Measurements from ENCODE around the gene USH1G. TPM values are rescaled to one million over a fixed set of nuclear protein-coding genes. Genes with fewer than 3 reads are reported as not detected.

The USH1G gene
- polyA plus RNA-seq, 3 donors, result not detected

- DNase-seq, result no peak
- Histone ChIP-seq H3K27ac (ENCODE audit: low read depth in 1 of 2, low read length in 2 of 2) (no peak overlapping the region), H3K9ac (ENCODE audit: insufficient read depth, low read length, poor library complexity, severe bottlenecking) (no peak overlapping the region), H3K4me3 (replicated peaks in 1 of 3; ENCODE audit: low read depth in 2 of 3, low read length in 3 of 3) (no peak overlapping the region), H3K4me2 (replicated peaks; ENCODE audit: extremely low read depth, low read length, poor library complexity, severe bottlenecking) (no peak overlapping the region), H3K79me2 (ENCODE audit: insufficient read depth, low read length) (no peaks in the 10 kb centered on the region), H3K9me3 (replicated peaks in 1 of 2; ENCODE audit: control insufficient read depth in 1 of 2, insufficient read depth in 1 of 2, low read length in 2 of 2) (no peaks in the 10 kb centered on the region), H3K27me3 (ENCODE audit: control insufficient read depth in 2 of 2, insufficient read depth in 2 of 2, low read length in 2 of 2) (peaks cover 17 to 57% of the 10 kb centered on the region in 2 donors), H3K4me1 (ENCODE audit: control insufficient read depth in 1 of 2, insufficient read depth in 2 of 2, low read length in 2 of 2) (peaks cover 14 to 20% of the 10 kb centered on the region in 2 donors), H3K36me3 (replicated peaks in 1 of 2; ENCODE audit: control insufficient read depth in 1 of 2, insufficient read depth in 2 of 2, low read length in 2 of 2) (no peaks in the 10 kb centered on the region), H2AFZ (ENCODE audit: insufficient read depth, low read depth, low read length, poor library complexity, severe bottlenecking) (no peak overlapping the region), H4K20me1 (ENCODE audit: insufficient read depth, low read length) (no peaks in the 10 kb centered on the region)
- H3K9me3 Mint-ChIP-seq, result peaks cover 0 to 6% (median 0%) of the 10 kb centered on the region in 7 donors
- H3K4me3 Mint-ChIP-seq, result no peak overlapping the region
- TF ChIP-seq CTCF (IDR thresholded peaks at IDR 0.05), result no peak
- H3K36me3 Mint-ChIP-seq, result no peaks in the 10 kb centered on the region
- H3K27ac Mint-ChIP-seq, result no peak overlapping the region
- intact Hi-C loops (cut with micrococcal nuclease), result no loop called here
- WGBS (ENCODE audit: insufficient coverage), result no CpG with 5 or more reads among the region's 6 CpGs
- peaks cover 25% of the 10 kb centered on the region for H3K4me1 Mint-ChIP-seq
- peaks cover 50 to 85% (median 56%) of the 10 kb centered on the region in 3 donors for H3K27me3 Mint-ChIP-seq (ENCODE audit: low read depth in 3 of 3)
These were observed 5.7 kb upstream of the USH1G start for GRCh38 chr17:74928786-74929185.

GRCh38 chr17:74925242-74925641 lies 2.2 kb upstream of the USH1G start:
- WGBS (ENCODE audit: insufficient coverage), result 71% methylated on average over 1 of the region's 3 CpGs

More at GRCh38 chr17:74925242-74925641, 2.2 kb upstream of the USH1G start:
- Mint-ChIP-seq H3K4me1 (peaks cover 28% of the 10 kb centered on the region), H3K27me3 (ENCODE audit: low read depth in 3 of 3) (peaks cover 56 to 85% (median 61%) of the 10 kb centered on the region in 3 donors), H3K9me3 (peaks cover 0 to 10% (median 0%) of the 10 kb centered on the region in 7 donors), H3K4me3 (peak overlapping the region in 1 of 2 donors; percentile 84), H3K27ac (peak overlapping the region in 1 of 7 donors; percentile 36), H3K36me3 (no peaks in the 10 kb centered on the region)
- Histone ChIP-seq H3K4me3 (replicated peaks in 1 of 3; ENCODE audit: low read depth in 2 of 3, low read length in 3 of 3) (no peak overlapping the region), H3K27ac (ENCODE audit: low read depth in 1 of 2, low read length in 2 of 2) (no peak overlapping the region), H4K20me1 (ENCODE audit: insufficient read depth, low read length) (no peaks in the 10 kb centered on the region), H3K27me3 (ENCODE audit: control insufficient read depth in 2 of 2, insufficient read depth in 2 of 2, low read length in 2 of 2) (peaks cover 27 to 60% of the 10 kb centered on the region in 2 donors), H3K4me2 (replicated peaks; ENCODE audit: extremely low read depth, low read length, poor library complexity, severe bottlenecking) (no peak overlapping the region), H2AFZ (ENCODE audit: insufficient read depth, low read depth, low read length, poor library complexity, severe bottlenecking) (no peak overlapping the region), H3K9ac (ENCODE audit: insufficient read depth, low read length, poor library complexity, severe bottlenecking) (no peak overlapping the region), H3K79me2 (ENCODE audit: insufficient read depth, low read length) (no peaks in the 10 kb centered on the region), H3K9me3 (replicated peaks in 1 of 2; ENCODE audit: control insufficient read depth in 1 of 2, insufficient read depth in 1 of 2, low read length in 2 of 2) (peaks cover 0 to 7% of the 10 kb centered on the region in 2 donors), H3K36me3 (replicated peaks in 1 of 2; ENCODE audit: control insufficient read depth in 1 of 2, insufficient read depth in 2 of 2, low read length in 2 of 2) (no peaks in the 10 kb centered on the region), H3K4me1 (ENCODE audit: control insufficient read depth in 1 of 2, insufficient read depth in 2 of 2, low read length in 2 of 2) (peaks cover 26 to 29% of the 10 kb centered on the region in 2 donors)
- DNase-seq, result no peak
- no peak for TF ChIP-seq CTCF (IDR thresholded peaks at IDR 0.05)
- intact Hi-C loops (cut with micrococcal nuclease), result loop anchor here (2.0 kb wide), 2 partner anchors 34 to 36 kb away; no protein-coding TSS in a partner anchor
